RPMI7951 (cell line): Measurements from ENCODE around the gene DHX57. TPM values are rescaled to one million over a fixed set of nuclear protein-coding genes. Genes with fewer than 3 reads are reported as not detected.
"Not testable (repeated sequence)": the region's sequence is repeated elsewhere in the genome, so short reads cannot be mapped to it uniquely, and the experiment has no call there.

ENCODE experiments used
- DNase-seq: peaks from one replicate; pipeline ENCODE4 v3.0.0-alpha.2; 2012; ENCODE audit warnings: low read depth
- total RNA-seq: library from RNA; depleted of rRNA; stranded (reverse); fragments of >200 nt; shearing (Covaris generic); gene quantifications from 2 replicates; pipeline ENCODE4 v1.2.3, GENCODE V29; 2014

Gene DHX57
- total RNA-seq, 1 experiment from 2014 or later: 17.3 TPM

GRCh38 chr2:38797953-38798352, 77.8 kb downstream of the DHX57 start:
- no peak for DNase-seq

- DNase-seq: peak; percentile 20
These were observed 78.5 kb downstream of the DHX57 start for GRCh38 chr2:38797250-38797676.

DNA sequence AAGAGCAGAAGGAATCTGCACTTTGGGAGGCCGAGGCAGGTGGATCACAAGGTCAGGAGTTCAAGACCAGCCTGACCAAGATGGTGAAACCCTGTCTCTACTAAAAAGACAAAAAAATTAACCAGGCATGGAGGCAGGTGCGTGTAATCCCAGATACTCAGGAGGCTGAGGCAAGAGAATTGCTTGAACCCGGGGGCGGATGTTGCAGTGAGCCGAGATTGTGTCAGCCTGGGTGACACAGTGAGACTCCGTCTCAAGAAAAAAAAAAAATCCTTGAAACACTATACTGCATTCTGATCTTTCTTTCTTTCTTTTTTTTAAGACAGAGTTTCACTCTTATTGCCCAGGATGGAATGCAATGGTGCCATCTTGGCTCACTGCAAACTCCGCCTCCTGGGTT, 80.7 kb downstream of the DHX57 start:
- DNase-seq: not testable (repeated sequence)

DNA sequence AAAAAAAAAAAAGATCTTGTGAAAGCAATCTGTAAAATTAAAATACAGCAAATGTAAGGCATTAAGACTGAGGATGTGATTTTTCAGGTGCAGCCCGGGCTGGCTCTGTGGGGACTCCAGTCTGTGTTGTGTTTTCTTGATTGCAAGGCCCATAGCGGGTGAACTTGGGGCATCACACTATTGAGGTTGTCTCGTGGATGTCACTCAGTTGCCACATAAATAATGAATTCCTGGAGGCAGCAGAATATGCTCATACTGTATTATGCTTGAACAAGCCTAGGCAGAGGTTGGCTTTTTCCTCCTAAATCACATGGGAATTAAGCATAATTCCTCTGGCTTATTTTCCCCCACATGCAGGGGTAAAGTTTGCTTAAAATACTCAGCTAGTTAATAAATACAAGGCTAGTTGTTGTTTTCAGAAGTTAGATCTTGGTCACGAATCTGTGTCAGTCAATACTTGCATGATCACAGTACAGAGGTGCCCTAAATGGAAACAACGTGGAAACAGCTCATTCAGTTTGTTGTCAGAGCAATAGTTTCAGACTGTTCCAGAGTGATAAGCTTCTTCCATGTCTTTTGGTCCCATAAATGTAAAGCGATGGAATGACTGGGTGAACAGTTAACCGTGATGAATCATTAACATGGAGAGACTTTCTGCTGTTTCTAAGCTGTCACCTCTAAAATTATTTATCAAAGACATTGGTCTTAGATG, 81.3 kb downstream of the DHX57 start:
- DNase-seq: no peak

DNA sequence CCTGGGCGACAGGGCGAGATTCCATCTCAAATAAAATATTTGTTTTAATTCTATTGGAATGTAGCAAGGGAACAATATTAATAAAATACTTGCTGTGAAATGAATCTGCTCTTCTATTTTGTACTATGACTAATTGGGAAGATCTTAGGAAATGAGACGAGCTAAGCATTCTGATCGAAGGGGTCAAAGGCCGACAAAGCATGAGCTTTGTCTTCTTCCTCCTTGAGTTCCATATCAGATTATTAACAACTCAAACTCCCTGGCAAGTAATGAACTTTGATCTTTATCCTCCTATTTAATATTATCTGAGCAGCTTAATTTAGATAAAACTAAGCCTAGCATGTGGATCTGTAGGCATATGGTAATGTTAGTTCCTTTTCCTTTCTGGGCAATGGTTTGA, 82.2 kb downstream of the DHX57 start:
- no peak for DNase-seq

DNA sequence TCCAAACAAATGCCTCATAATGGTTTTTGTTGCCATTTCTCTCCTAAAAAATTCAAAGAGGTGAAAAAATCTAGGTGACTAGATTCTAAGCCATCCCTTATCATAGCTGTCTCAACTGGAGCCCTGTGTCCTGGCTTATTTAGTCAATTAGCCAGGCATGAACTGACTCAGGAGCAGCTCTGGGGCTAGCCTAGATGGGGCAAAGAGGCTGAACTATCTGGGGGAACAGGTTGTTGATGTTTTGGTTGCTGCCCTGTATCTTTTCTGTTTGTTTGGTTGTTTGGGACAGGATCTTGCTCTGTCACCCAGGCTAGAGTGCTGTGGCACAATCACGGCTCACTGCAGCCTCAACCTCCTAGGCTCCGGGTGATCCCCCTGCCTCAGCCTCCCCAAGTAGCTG, 83.0 kb downstream of the DHX57 start:
- no peak for DNase-seq

GRCh38 chr2:38792321-38792720, 83.4 kb downstream of the DHX57 start:
- DNase-seq: not testable (repeated sequence)

- DNase-seq: no peak
These were observed 84.0 kb downstream of the DHX57 start for GRCh38 chr2:38791744-38792143.

DNA sequence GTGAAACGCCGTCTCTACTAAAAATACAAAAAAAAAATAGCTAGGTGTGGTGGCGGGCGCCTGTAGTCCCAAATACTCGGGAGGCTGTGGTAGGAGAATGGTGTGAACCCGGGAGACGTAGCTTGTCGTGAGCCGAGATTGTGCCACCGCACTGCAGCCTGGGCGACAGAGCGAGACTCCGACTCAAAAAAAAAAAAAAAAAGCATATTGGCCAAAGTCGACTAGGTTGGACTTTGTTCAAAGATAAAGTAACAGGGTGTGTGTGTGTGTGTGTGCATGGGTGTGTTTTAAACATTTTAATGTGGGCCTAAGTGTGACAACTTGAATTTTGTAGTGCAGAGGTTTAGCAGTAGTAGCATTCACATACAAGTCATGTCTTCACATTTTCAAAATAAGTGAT, 86.0 kb downstream of the DHX57 start:
- no peak for DNase-seq

GRCh38 chr2:38788306-38788705, 87.4 kb downstream of the DHX57 start:
- no peak for DNase-seq

- DNase-seq: no peak
These were observed 92.1 kb downstream of the DHX57 start for GRCh38 chr2:38783586-38783985.

- DNase-seq: no peak
These were observed 97.0 kb downstream of the DHX57 start for GRCh38 chr2:38778687-38779082.

DNA sequence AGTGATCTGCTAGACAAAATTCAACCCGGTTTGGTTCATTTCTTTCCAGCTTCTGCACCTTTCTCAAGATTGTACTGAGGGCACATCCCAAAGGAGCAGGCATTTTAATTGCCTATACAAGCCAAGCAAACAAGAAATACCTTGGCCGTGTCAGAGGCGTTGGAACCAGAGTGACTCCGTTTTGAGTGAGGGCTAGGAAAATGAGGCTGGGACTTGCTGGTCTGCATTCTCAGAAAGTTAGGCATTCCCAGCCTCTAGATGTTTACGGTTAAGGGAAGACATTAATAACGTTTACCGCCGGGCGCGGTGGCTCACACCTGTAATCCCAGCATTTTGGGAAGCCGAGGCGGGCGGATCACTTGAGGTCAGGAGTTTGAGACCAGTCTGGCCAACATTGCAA, 99.2 kb downstream of the DHX57 start:
- no peak for DNase-seq

DNA sequence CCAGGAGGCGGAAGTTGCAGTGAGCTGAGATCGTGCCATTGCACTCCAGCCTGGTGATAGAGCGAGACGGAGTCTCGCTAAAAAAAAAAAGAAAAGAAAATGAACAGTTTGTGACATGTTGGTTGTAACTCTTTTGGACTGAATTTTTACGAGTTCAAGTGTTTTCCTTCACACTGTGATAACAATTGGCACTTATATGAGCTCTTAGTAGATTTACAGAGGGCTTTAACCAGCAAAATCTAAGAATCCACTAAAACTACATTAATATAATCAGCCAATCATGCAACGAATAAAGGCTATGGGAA, 99.9 kb downstream of the DHX57 start:
- DNase-seq: no peak

GRCh38 chr2:38775097-38775920, 100.4 kb downstream of the DHX57 start:
- no peak for DNase-seq

- peak; percentile 78 for DNase-seq
These were observed 104.1 kb downstream of the DHX57 start for GRCh38 chr2:38771632-38772031.

DNA sequence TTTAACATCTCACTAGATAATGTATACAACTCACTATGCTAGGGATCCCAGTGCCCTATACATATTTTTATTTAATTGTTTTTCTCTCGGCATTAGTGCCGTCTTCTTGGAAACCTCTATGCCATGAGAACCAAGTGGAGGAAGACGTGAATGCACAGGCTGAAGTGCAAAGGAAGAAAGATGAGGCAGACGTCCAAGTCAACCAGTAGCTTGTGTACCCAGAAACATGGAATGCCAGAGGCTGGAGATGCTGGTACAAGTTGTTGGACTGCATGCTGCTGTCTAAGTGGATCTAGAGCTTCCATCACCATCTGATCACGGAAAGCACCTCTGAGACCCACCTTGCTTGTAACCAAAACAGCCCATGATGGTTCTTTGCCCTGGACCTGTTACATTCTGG, 110.2 kb downstream of the DHX57 start:
- DNase-seq: no peak

DNA sequence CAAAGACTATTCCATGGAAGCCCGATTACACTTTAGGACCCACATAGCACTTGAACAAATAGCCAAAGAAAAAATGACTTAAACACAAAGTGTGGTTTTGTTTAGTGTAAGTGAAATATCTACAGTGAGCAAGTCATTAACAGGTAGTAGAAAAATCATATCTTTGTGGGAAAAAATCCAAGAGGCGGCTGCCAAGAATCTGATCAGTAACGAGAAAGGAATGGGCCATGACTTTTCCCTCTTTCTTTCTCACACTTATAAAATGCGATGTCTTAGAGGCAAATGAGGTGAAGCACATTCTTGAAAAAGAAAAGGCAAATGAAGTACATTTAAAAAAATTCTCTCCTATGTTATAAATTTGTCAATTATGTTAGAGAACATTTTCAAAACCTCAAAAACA, 110.6 kb downstream of the DHX57 start:
- DNase-seq: no peak

DNA sequence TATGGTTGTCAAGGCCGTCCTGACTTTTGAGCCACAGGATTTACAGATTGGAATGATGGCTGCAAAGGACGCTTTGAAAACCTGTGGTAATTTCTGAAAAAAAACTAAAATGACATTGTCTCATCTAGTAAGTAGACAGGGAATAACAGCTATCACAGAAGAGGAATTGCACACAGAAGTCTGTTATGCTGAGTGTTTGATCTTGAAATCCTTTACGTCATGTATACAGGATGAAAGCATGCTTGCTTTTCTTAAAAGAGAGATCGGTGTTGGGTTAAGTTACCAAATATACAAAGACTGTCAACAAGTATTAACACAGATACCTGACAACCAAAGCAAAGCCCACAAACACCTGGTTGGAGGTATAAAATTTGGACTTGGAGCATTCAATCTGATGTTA, 112.0 kb downstream of the DHX57 start:
- no peak for DNase-seq

- DNase-seq: no peak
These were observed 112.5 kb downstream of the DHX57 start for GRCh38 chr2:38763228-38763627.

- DNase-seq: not testable (repeated sequence)
These were observed 119.8 kb downstream of the DHX57 start for GRCh38 chr2:38755891-38756290.

- no peak for DNase-seq
These were observed 121.2 kb downstream of the DHX57 start for GRCh38 chr2:38754506-38754905.

DNA sequence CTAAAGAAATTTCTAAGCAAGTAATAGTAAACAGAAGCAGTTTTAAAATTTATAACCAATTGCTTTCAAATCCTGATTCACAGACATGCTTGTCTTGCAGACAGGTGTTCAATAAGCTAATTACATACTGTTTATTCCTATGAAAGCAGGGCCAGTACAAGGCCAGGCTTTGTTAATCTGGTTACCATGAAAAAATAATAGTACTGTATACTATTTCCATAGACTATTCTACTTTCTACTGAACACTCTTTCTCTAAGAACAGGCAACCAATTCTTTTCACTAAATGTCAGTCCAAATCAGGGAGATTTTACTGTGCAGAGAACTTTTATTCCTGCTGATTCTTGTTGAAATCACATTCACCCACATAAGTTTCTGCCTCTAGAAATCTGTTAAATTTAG, 121.7 kb downstream of the DHX57 start:
- DNase-seq: no peak
